ENCODE results near the gene ZFYVE28.
"Not testable (repeated sequence)": the region's sequence is repeated elsewhere in the genome, so short reads cannot be mapped to it uniquely, and the experiment has no call there.

Gene ZFYVE28

DNA sequence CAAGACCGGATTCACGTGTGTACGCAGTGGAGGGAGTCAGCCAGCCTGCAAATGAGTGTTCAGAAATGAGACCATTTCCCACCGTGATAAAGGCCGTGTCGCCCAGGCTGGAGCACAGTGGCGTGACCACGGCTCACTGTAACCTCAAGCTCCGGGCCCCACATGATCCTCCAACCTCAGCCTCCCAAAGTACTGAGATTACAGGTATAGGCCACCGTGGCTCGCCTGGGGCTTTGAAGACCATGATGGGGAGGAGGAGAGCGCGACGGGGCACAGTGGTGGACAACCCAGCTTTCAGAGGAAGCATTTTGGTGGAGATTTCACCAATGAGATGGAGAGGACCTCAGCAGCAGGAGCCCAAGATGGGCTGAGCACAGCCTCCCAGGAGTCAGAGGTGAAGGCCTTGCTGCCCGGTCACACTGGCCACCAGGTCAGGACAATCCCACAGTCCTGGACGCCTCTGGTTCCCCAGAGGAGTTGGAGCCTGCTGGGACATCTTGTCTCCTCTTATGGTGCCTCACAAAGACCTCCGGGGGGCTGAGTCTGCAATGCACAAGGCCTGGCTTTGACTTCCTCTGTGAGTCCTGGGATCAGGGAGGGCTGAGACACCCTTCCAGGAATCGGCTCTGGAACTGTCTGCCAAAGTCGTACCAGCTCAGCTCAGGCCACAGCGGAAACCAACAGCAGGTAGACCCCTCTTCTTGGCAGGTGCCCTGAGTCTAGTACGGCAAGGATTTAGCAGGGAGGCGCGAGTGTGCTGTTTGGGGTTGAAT is 134.1 kb downstream of the ZFYVE28 start:
- DNase-seq = no peak

- no peak for DNase-seq
These were observed 135.2 kb downstream of the ZFYVE28 start for GRCh38 chr4:2283199-2283711.

DNA sequence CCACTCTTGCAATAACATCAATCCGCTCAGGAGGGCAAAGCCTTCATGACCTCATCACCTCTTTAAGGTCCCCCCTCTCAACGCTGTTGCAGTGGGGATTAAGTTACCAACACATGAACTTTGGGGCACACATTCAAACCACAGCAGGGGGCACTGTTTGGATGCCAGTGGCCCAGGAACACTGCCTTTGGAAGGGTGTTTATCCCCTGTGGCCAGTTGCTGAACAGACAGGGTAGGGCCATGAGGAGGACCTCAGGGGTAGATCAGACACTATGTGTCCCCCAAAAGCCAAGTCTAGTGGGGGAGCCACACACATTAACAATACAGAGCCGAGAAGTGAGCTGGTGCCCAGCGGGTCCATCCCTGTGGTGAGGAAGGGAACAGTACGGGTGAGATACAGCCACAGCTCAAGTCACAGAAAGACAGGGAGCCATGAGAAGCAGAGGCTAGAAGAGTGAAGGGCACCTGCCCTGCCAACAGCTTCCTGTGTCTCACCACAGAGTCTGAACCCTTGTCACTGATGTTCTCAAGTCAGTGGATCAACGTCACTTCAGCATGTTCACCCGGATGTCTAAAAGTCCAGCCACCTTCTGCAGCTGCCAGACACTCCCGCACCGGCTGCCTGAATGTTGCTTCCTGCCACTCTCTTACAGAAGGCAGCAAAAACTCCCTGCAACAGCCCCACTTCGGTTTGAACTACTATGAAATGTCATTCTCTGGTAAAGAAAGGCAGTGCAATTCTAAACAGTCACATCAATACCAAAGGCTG is 136.7 kb downstream of the ZFYVE28 start:
- peak; percentile 90 for DNase-seq

DNA sequence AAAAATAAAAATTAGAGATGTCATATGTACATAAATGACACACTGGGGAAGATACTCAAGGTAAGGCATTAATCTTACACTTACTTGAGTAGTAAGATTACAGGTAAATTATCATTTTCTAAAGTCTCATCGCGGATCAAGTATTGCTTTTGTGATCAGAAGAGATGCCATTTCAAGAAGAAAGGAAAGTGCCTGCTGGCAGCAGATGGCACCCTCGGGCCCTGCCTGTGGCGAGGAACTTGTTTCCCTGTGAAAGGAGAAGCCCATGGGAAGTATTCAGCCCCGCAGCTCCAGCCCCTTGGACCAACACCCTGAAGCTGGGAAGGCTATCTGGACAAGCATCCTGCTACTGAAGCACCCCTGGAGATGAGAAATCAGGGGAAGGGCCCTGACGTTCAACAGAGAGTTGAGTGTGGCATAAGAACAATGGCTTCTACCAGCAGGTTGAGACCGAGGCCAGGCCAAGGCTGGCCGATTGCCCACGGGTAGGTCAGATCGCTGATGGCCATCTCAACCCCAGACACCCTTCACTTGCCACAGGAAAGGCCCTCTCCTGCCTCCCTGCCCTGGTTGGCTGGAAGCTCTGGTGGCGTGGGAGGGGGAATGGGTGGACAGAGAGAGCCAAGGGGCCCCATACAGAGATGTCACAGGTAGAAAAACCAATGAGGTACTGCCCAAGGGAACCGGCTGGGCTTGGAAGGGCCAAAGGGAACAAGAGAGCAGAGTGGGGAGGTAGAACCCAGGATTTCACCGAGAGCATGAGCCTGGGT is 137.7 kb downstream of the ZFYVE28 start:
- DNase-seq = no peak

DNA sequence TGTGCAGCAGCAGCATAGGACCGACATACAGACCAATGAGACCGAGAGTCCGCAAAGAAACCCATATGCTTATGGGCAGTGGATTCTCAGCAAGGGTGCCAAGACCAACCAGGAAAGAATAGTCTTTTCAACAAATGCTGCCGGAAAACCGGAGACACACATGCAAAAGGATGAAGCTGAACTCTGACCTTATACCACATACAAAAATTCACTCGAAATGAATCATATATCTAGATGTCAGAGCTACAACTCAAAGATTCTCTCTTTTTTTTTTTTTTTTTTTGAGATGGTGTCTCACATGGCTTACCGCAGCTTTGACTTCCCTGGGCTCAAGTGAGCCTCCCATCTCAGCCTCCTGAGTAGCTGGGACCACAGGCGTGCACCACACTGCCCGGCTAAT is 140.5 kb downstream of the ZFYVE28 start:
- DNase-seq = no peak

- DNase-seq = no peak
These were observed 141.7 kb downstream of the ZFYVE28 start for GRCh38 chr4:2276581-2277325.

DNA sequence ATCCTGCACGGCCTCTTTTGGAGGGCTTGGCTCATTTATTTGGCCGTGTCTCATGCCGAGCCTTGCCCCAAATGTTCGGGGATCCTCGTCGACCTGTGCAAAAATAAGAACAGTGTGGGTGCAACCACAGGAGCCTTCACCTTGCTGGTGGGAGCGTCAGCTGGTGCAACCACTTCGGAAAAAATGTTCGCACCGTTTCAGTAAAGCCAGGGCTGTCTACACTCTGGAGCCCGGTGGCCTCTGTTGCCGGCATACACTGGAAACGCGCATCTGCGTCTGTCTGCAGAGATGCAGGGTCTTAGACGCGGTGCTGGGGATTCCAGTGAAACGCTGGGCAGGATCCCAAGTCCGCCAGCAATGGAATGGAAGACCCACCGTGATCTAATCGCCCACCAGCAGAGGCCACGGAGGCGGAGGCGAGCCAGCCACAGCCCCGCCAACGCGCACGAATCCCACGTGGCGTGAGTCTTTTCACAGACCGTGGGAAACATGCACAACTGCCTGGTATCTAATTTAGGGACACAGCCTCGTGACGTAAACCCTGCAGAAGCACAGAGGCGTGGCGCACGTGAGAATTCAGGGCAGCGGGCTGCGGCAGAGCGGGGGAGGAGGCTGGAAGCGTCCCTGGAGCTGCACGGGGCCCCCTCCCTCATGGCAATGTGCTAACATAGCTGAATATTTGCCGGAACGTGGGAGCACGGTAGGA is 142.7 kb downstream of the ZFYVE28 start:
- DNase-seq = no peak

GRCh38 chr4:2275044-2275397 is 143.4 kb downstream of the ZFYVE28 start:
- not testable (repeated sequence) for DNase-seq

- no peak for DNase-seq
These were observed 144.0 kb downstream of the ZFYVE28 start for GRCh38 chr4:2274320-2275043.

GRCh38 chr4:2273657-2274319 is 144.7 kb downstream of the ZFYVE28 start:
- no peak for DNase-seq

DNA sequence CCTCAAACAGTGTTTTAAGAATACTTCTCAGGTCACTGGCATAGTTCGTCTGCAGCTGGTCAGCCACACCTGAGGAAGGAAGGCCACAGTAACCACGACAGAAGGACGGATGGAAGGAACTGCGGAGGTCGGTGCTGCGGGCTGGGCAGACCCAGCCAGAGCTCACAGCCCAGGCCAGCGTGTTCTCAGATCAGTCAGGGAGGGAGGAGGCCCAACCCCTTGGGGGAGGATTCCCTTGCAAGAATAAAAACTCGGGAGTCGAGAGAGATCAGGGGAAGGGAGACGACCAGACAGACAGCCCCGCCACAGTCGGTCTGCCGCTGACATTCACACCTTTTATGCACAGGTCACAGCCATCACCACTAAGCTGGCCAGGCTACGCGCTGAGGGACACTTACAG is 145.2 kb downstream of the ZFYVE28 start:
- no peak for DNase-seq

- no peak for DNase-seq
These were observed 145.7 kb downstream of the ZFYVE28 start for GRCh38 chr4:2272828-2273120.

DNA sequence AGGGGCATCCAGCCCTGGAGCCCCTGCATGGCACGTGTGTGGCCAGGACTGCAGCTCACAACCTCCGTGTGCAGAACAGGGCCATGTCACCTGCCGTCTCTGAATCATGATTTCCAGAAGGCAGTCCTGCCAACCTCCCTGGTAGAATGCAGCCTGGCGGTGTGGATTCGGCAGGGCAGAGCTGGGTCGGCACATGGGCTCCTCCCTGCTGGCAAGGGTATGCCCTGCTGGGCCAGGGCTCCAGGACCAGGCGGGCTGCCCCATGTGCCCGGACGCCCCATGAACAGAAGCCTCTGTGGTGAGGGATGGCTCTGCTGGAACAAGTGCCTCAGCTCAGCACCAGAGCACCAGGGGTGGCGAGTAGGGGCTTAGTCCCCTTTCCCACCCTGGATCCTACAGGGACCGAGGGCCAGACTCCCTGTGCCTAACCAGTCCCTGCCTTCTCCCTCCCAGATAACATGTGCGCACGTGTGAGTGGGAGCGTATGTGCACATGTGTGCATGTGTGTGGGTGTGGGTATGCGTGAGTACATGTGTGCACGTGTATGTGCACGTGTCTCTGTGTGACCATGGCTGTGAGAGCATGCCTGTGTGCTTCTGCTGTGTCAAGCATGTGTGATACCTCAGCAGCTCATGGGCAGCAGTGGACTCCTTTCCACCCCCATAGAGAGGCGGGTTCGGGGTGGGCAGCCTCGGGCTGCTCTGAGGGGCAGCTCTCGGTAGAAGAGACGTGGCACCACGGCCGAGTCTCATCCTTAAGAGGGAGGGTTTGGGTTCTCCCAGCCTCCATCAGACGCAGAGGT is 146.2 kb downstream of the ZFYVE28 start:
- DNase-seq = no peak

- no peak for DNase-seq
These were observed 147.0 kb downstream of the ZFYVE28 start for GRCh38 chr4:2271279-2272025.

DNA sequence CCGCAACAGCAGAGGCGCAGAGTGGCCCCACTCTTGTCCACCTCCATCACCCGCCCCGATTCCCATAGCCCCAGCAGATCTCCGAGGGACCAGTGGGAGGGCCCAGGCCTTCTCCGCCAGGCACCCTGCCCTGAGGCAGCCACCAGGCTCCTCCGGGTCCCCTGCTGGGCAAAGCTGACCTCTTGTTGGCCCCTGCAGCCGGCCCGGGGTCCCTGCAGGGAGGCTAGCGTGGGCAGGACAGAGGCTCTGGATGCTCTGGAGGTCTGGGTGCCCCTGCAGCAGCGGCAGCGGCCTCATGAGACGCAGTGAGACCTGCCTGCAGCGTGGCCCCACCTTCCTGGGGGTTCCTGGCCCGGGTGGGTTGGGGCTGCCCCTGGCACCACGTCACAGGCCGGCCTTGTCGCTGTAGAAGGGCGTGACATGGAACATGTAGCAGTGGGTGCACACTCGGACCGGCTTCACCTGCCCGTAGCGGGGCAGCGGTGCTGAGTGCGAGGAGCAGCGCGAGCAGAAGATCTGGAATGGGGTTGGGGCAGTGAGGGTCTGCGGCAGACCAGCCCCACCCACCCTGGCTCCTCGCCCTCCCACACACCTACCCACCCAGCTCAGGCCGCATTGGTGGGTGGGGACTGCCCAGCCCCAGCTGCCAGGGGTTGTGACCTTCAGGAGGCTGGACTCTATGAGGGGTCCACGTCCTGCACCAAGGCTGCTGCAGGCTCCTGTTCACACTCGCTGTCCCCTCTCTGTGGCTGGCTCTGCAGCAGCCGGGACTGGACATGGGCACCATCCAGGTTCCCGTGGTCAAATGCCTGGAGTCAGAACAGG is 147.9 kb downstream of the ZFYVE28 start:
- no peak for DNase-seq

GRCh38 chr4:2269618-2270163 is 148.8 kb downstream of the ZFYVE28 start:
- DNase-seq = no peak

DNA sequence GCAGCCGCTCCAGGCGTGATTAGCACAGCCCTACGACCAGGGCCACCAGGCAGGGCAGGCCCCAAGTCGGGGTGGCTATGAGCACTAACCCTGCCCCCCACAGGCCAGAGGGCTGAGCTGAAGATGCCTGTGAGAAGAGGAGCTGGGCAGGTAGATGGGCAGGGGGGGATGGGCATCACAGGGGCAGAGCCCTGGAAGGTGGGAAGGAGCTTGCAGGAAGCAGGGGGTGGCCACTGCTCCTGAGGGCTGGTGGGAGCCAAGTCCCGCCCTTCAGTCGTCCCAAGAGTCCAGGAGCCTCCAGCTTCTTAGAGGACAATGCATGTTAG is 149.3 kb downstream of the ZFYVE28 start:
- no peak for DNase-seq

Data from CD4-positive, alpha-beta T cell treated with Interferon alpha-2 for 1 hour (primary cell).